ENCODE data around the gene MVB12B.
A peak's percentile ranks its signal among the peaks of the same experiment; 100 is the strongest.

MVB12B gene

DNA sequence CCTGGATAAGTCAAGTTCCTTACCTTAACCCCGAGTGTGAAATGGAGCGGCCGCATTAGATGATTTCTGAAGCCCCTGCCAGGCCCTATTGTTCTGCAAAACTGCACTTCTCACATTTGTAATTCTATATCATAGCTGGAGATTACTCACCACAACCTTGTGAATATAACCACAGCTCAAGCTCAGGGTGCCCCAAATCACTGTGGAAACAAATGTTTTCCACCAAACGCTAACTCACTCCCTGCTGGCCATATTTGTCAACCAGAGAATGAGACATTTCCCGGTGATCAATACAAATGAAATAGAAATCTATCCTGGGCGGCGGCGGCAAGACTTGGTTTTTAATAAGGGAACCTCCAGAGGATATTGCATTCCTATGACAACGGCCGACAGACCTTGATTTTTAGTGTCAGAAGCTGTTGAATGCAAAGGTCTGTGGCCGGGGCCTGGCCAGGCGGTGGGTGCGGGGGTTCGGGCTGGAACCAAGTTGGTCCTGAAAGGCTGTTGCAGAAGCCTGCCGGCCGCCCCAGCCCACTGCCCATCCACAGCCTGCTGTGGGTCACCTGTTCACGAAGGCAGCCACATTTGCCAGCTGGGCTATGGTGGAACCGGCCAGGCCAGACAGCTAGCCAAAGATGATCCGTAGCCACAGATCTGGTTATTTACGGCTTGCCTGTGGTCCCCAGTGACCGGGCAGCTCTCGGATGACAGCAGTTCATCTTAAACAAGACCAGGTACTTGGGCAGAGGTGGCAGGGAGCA lies 193.2 kb downstream of the MVB12B start:
- DNase-seq (ENCODE audit: low read depth in 3 of 3) = no peak

DNA sequence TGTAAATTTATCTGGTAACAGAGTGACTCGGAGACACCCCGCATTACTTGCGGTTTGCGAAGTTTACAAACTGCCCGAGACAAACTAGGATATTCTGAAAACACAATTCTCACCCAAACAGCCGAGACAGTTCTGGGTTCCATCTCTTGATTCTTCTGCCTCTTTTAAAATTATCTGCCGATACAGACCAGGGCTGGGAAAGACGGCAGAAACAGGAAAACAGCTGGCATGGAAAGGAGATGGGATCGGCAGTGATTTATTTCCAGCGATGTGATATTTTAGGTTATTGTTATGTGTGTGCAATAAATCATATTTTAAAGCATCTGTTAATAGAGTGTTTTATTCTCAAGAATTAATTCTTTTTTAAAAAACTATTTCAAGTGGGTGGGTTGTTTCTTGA lies 193.8 kb downstream of the MVB12B start:
- no peak for DNase-seq (ENCODE audit: low read depth in 3 of 3)

DNA sequence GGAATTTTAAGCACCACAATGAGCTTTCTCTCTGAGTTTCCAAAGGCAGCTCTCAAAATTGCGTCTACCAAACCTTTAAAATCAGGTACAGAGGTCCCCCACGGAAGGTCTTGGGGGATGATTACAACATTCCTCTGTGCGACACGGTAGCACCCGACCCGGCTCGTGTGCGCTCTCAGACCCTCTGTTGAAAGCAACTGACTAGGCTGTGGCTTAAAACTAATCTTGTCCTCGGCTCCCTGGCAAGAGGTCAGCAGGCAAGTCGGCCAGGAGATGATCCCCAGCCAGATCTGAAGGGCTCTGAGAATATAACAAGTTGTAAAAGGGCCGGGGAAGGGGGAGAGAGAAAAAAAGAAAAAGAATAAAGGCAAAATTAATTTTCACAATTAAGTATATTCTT lies 194.5 kb downstream of the MVB12B start:
- DNase-seq (ENCODE audit: low read depth in 3 of 3) = no peak

DNA sequence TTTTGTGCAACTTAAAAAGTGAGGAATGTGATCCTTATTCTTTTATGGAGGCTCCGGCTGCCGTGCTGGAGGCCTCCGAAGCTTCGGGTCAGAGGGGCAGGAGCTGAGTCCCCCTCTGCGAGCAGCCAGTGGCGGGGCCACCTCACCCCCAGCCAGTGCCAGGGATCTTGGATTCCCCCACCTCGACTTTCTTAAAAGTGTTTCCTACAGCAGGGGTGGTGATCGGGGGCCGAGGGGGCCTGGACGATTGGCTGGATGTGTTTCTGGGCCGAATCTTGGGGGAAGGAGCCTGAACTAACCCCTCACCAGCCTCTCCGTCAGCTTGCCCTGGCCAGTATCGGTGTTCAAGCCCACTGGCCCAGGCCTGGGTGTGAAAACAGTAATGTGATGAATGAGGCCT lies 194.9 kb downstream of the MVB12B start:
- no peak for DNase-seq (ENCODE audit: low read depth in 3 of 3)

- no peak for DNase-seq (ENCODE audit: low read depth in 3 of 3)
Measured at GRCh38 chr9:126521976-126522590, 195.5 kb downstream of the MVB12B start.

DNA sequence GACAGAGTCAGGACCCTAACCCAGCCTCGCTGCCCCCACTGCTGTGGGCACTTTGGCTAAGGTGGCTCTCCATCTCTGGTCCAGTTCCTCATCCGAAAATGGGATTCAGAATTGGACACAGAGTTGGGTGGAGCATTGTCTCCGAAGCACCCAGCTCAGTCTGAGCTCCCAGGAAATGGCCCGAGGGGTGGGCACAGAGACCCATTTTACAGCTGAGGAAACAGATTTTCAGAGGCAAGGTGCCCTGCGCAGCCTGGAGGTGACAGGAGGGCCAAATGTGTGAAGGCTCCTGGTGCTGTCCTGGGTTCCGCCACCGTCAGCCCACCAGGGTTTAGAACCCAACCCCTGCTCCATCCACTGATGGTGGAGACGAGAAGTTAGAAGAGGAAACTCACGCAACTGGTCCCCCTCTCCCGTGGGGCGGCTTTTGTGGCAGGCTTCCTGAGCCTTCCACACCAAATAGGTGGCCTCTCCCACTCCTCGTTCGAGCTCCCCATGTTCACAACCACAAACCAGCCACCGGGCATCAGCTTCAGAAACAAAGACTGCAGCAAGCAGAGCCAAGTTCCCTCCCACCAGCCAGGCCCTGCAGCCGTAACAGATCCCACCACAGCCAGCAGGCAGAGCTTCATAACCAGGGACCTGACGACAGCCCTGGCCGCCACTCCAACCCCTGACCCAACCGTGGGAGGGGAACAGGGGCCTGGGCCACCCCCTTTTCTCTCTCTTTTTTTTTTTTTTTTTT lies 196.2 kb downstream of the MVB12B start:
- DNase-seq (ENCODE audit: low read depth in 3 of 3) = no peak

DNA sequence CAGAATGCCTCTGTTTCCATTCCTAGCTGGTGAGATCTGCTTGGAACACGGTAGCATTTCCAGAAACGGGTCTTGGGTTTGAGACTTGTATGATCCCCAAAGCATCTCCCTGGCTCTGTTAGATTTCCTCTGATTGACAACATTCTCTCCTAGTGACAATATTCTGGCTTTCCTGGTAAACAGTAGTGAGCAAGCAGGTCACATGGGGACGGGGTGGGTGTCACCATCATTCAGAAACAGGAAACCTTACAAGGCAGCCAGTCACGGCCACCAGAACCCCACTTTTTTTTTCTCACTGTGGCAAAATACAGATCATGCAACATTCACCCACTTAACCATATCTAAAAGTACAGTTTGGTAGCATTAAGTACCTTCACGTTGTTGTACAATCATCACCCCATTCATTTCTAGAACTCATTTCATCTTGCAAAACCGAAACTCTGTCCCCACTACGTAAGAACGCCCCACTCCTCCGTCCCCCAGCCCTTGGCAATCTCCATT lies 197.0 kb downstream of the MVB12B start:
- DNase-seq (ENCODE audit: low read depth in 3 of 3) = peak in 1 of 3 experiments; percentile 28

DNA sequence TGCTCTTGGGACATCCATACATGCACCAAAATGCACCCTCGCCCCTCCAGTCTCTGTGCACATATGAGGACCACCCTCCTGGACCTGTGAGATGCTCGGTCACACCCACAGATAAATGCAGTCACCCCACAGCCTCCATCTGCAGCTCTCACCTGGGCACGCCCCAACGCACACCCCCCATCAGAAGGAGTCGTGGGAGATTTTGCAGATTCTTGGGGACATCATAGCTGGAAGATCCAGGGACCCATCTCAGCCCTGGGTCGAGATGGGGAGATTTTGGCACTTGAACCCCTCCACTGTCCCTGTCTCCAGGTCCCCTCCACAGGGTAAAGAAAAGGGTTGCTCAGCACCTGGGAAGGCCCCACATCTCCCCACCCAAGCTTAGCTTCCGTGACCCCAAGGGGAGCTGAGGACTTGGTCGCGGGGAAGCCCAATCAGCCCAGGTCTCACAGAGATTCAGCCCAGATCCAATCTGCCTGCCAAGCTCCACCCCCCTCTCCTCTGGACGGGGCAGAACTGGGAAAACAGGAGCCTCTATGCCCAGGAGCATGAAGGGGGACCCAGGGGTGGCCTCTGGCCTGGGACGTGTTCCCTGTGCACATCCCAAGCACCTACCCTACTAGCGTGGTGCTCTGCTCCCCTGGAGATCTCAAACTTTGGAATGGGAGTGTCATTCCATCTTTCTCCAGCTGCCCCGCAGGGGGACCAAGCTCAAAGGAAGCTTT lies 197.9 kb downstream of the MVB12B start:
- no peak for DNase-seq (ENCODE audit: low read depth in 3 of 3)

GRCh38 chr9:126526218-126527108 lies 199.8 kb downstream of the MVB12B start:
- DNase-seq (ENCODE audit: low read depth in 3 of 3) = no peak

DNA sequence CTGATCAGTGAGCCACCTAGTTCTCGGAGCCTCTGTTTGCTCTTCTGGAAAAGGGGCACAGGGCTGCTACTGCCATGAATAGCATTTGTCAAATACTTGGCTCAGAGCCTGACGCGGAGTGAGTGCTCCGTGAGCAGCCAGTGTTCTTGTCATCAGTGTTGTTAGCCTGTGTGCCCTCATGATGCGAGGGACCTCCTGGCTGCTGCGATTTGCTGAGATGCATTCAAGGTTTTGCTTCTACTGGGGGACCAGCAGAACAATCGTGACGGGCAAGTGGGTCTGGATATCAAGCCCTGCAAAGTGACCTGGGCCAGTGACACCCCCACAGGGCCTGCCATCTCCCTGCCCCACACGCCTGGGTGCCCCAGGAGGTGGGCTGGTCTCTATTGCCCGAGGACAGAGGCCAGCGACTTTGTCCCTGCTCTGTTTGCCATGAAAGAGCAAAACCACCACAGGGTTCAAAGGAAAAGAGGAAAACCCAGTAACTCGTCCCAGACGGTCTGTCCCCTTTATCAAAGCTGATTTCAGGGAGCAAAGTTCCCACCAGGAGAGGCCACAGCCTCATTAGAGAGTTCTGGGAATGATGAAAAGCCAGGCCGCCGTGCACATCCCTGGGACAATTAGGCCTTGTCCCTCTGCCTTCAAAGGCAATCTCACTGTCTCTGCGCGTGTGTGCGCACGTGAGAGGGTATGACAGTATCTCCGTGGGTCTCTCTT lies 200.6 kb downstream of the MVB12B start:
- no peak for DNase-seq (ENCODE audit: low read depth in 3 of 3)

GRCh38 chr9:126528111-126528510 lies 201.5 kb downstream of the MVB12B start:
- DNase-seq (ENCODE audit: low read depth in 3 of 3) = no peak

DNA sequence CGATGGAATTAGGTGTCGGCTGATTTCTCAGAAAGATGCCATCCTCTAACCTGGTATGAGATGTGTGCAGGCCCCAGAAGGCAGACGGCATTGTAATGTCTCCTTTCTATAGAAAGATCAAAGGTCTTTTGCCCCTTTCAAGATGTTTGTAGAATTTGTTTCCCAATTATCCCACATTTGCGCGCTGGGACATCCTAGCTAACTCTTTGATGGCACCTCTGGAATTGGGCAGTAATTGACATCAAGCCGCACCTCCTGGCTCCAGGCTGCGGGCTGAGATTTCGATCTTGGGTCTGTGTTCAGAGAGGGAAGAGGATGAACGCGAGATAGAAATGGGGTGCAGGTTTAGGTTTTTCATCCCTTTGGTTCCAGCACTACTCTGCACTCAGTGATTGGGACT lies 202.3 kb downstream of the MVB12B start:
- DNase-seq (ENCODE audit: low read depth in 3 of 3) = no peak

DNA sequence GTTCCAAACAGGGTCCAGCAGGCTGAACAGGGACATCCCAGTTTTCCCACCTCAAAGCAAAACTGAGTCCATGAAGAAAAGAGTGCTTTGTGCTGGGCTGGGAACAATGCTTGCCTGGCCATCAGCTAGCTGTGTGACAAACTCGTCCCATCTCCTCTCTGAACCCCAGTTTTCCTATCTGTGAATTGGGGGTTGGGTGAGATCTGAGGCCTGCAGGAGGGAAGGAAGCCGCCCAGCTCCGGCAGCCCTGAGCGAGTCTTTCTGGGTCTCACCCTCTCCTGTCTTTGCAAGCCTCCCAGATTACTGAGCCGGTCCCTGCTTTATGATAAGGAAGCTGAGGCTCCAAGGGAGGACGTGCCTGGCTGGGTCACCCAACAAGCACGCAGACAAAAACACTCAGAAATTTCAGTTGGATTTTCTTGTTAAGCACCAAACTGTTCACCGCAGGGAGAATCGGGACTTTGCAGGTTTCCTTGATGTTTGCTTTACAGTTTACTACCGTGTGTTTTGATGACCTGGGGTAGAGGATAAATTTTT lies 204.5 kb downstream of the MVB12B start:
- no peak for DNase-seq (ENCODE audit: low read depth in 3 of 3)

DNA sequence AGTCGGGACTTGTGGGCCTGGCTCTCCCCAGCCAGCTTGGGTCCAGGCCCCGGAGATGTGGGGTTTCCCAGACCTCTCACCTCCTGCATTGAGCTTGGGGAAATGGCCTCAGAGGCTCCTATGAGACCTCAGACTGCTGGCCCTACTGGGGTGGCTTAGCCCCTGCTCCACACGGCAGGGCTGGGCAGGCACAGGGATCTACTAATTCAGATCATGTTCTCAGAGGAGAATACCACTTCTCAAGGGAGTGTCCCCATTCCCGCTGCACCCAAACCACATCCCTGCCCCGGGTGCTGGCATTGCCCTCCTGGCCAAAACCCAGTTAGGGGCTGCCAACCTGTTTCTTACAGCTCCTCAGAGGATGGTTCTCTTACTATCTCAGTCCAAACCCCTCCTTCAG lies 205.0 kb downstream of the MVB12B start:
- no peak for DNase-seq (ENCODE audit: low read depth in 3 of 3)

DNA sequence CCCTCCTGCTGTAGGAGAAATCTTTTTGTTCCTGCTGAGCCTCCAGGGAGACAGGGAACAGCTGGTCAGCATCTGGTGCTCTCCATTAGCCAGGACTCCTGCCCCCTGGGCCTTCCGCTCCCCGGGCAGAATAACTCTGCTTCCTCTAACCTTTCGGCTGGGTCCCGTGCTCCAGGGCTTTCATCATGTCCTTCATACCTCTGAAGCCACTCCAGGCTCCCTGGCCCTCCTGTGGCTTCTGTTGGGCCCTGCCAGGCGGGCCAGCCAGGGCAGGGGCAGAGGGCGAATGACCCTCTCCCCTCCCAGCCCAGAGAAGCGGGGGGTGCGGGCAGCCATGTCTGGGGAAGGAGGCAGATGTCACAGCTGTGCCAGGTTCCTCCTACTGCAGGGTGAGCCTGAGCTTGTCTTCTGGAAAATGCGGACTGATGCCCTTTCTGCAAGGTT lies 205.4 kb downstream of the MVB12B start:
- DNase-seq (ENCODE audit: low read depth in 3 of 3) = no peak

DNA sequence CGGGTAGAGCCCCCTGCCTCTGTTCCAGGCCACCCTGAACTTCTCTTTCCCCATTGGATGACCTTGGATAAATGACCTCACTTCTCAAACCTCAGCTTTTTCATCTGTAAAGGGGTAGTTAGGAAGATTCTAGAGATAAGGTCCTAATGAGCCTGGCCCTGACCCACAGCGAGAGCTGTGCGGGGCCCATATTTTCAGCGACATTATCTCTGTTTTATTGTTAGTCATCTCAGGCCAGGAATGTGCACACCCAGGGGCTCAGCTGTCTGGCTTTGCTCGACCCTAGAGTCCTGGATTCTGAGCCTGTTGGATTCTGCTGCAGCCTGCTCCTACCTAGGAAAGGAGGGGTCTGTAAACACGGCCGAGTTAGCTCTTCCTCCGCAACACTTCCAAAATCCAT lies 205.9 kb downstream of the MVB12B start:
- no peak for DNase-seq (ENCODE audit: low read depth in 3 of 3)

GRCh38 chr9:126532951-126533925 lies 206.6 kb downstream of the MVB12B start:
- no peak for DNase-seq (ENCODE audit: low read depth in 3 of 3)

DNA sequence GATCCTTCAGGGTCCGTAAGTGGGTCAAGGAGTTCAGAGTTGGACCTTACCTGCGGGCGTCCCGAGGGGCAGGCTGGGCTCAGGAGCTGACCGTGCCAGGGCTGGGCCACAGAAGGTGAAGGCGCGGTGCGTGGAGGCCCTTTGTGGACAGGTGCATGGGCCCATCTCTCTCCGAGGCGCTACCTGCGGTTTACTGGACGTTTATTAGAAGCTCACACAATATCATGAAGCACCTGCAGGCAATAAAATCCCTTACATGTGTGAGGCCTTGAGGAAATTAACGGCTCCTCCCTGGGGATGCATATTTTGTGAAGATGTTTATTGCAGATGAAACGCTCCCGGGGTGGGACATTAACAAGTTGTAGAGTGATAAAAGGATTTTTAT lies 207.3 kb downstream of the MVB12B start:
- no peak for DNase-seq (ENCODE audit: low read depth in 3 of 3)

Data from stimulated activated CD4-positive, alpha-beta T cell treated with anti-CD3 and anti-CD28 coated beads, TNF-alpha, amount 100 ng/mL, for 24 hours (primary cell).